Neural crest cell (in vitro differentiated cells): ENCODE measurements around the gene TBC1D19. TPM values are rescaled to one million over a fixed set of nuclear protein-coding genes. Genes with fewer than 3 reads are reported as not detected.

Experiments used
- DNase-seq: peaks from one replicate; pipeline ENCODE4 v3.0.0; 2021; ENCODE audit warnings: low read depth, mixed read lengths, low spot score
- H3K27ac Mint-ChIP-seq: one replicate; pipeline ENCODE4 v1.8.0; 2021; ENCODE audit warnings: mild to moderate bottlenecking, mixed read lengths; ENCODE audit not compliant: unreplicated experiment
- H3K27me3 Mint-ChIP-seq: 2 replicates; pipeline ENCODE4 v1.8.0; 2021; ENCODE audit warnings: low read depth, mild to moderate bottlenecking, mixed read lengths
- H3K36me3 Mint-ChIP-seq: 2 replicates; pipeline ENCODE4 v1.8.0; 2021; ENCODE audit warnings: low read depth, mild to moderate bottlenecking, mixed read lengths
- H3K4me1 Mint-ChIP-seq: 2 replicates; pipeline ENCODE4 v1.8.0; 2021; ENCODE audit warnings: mixed read lengths
- H3K4me3 Mint-ChIP-seq: one replicate; pipeline ENCODE4 v1.8.0; 2021; ENCODE audit warnings: mild to moderate bottlenecking, mixed read lengths
- H3K9me3 Mint-ChIP-seq: 2 replicates; pipeline ENCODE4 v1.8.0; 2021; ENCODE audit warnings: mixed read lengths
- total RNA-seq: library from RNA; stranded (reverse); gene quantifications from 2 replicates; pipeline ENCODE4 v1.2.1, GENCODE V29; 2021
- TF ChIP-seq, protein P1 (sequence below): fragments of 200-600 bp; sonication (generic); conservative IDR thresholded peaks from 2 replicates; pipeline ENCODE4 v1.5.0; 2021; ENCODE audit warnings: antibody characterized with exemption, mild to moderate bottlenecking

Gene TBC1D19
- total RNA-seq, 1 donor from 2014 or later, result 9.2 TPM

DNA sequence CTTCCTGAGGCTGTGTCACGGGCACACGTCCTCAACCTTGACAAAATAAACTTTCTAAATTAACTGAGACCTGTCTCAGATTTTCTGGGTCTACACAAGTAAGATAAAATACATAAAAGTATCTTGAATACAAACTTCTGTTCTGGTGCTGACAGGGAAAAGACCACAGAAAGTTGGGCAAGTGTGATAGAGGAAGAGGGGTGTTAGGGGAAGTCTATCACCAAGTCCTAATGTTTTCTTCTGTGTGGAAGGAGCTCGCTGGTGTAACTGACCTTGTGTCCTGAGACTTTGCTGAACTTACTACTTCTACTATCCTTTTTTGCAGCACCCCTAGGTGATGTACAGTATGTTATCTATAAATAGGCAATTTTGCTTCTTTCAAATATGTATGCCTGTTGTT is 179.8 kb downstream of the TBC1D19 start:
- no peak overlapping the region for H3K4me3 Mint-ChIP-seq
- H3K27ac Mint-ChIP-seq, result no peak overlapping the region
- TF ChIP-seq, protein P1, sequence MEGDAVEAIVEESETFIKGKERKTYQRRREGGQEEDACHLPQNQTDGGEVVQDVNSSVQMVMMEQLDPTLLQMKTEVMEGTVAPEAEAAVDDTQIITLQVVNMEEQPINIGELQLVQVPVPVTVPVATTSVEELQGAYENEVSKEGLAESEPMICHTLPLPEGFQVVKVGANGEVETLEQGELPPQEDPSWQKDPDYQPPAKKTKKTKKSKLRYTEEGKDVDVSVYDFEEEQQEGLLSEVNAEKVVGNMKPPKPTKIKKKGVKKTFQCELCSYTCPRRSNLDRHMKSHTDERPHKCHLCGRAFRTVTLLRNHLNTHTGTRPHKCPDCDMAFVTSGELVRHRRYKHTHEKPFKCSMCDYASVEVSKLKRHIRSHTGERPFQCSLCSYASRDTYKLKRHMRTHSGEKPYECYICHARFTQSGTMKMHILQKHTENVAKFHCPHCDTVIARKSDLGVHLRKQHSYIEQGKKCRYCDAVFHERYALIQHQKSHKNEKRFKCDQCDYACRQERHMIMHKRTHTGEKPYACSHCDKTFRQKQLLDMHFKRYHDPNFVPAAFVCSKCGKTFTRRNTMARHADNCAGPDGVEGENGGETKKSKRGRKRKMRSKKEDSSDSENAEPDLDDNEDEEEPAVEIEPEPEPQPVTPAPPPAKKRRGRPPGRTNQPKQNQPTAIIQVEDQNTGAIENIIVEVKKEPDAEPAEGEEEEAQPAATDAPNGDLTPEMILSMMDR, result no peak
- no peak for DNase-seq
- peaks cover 13% of the 10 kb centered on the region for H3K36me3 Mint-ChIP-seq
- H3K4me1 Mint-ChIP-seq, result no peaks in the 10 kb centered on the region
- no peaks in the 10 kb centered on the region for H3K27me3 Mint-ChIP-seq
- peaks cover 2% of the 10 kb centered on the region for H3K9me3 Mint-ChIP-seq

DNA sequence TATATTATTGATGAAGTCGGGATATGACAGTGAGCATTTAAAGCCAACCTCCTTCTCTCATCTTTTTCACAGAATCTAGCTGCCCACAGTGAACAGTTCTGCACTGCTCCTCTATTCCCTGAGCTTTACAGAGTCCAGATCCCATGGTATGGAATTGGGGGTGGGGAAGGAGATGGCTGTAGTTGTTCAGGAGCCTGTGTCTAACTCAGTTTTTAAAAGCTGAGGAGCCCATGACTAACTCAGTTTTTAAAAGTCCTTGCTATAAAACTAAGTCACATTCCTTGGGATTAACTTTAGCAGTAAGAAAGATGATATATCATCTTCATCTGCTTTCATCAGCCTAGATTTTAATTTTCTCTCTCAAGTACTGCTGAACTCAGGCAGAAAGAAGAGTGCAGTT is 180.3 kb downstream of the TBC1D19 start:
- Mint-ChIP-seq H3K9me3 (peaks cover 2% of the 10 kb centered on the region), H3K4me3 (no peak overlapping the region), H3K27ac (no peak overlapping the region), H3K4me1 (no peaks in the 10 kb centered on the region), H3K36me3 (peaks cover 13% of the 10 kb centered on the region), H3K27me3 (no peaks in the 10 kb centered on the region)
- TF ChIP-seq, protein P1, result no peak
- no peak for DNase-seq

DNA sequence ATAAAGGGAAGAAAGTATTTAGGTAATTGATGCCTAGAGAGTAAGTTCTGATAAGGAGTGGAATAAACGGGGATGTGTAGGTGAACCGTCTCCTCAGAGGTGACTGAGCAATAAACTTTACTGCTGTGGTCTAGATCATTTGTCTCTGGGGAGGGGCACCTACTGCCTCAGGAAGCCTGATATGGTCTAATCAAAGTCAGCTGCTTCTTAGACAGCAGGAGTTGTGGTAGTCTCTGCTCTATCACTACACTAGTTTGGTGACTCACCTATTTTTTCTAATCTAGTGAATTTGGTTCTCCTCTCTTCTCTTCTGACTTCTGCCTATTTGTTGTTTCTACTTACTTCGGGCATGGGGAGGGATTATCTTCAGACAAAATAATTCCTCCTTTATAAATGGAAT is 181.6 kb downstream of the TBC1D19 start:
- TF ChIP-seq, protein P1, result no peak
- no peak overlapping the region for H3K4me3 Mint-ChIP-seq
- no peak for DNase-seq
- no peak overlapping the region for H3K27ac Mint-ChIP-seq
- H3K4me1 Mint-ChIP-seq, result no peaks in the 10 kb centered on the region
- H3K27me3 Mint-ChIP-seq, result no peaks in the 10 kb centered on the region
- peaks cover 7% of the 10 kb centered on the region for H3K36me3 Mint-ChIP-seq
- H3K9me3 Mint-ChIP-seq, result peaks cover 2% of the 10 kb centered on the region

DNA sequence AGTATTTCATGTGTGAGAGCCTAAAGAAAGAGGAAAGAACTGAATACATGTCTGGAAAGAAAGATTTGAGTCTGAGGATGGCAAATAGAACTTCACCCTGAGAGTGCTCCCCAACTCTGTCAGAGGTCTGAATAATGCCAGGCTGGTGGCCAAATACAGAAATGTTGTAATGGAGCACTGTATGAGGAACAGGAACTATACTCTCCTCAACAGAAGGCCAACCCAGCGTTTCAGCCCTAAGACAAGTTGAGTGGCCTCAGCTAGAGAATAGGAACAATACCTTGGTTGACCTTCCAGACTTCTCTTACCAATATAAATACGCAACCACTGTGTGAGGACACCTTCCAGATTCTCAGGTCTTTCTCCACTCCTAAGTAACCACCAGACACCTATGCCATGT is 182.3 kb downstream of the TBC1D19 start:
- H3K36me3 Mint-ChIP-seq, result peaks cover 12% of the 10 kb centered on the region
- peaks cover 2% of the 10 kb centered on the region for H3K9me3 Mint-ChIP-seq
- H3K4me1 Mint-ChIP-seq, result no peaks in the 10 kb centered on the region
- H3K27ac Mint-ChIP-seq, result no peak overlapping the region
- H3K4me3 Mint-ChIP-seq, result no peak overlapping the region
- no peaks in the 10 kb centered on the region for H3K27me3 Mint-ChIP-seq
- TF ChIP-seq, protein P1, result no peak
- DNase-seq, result no peak

DNA sequence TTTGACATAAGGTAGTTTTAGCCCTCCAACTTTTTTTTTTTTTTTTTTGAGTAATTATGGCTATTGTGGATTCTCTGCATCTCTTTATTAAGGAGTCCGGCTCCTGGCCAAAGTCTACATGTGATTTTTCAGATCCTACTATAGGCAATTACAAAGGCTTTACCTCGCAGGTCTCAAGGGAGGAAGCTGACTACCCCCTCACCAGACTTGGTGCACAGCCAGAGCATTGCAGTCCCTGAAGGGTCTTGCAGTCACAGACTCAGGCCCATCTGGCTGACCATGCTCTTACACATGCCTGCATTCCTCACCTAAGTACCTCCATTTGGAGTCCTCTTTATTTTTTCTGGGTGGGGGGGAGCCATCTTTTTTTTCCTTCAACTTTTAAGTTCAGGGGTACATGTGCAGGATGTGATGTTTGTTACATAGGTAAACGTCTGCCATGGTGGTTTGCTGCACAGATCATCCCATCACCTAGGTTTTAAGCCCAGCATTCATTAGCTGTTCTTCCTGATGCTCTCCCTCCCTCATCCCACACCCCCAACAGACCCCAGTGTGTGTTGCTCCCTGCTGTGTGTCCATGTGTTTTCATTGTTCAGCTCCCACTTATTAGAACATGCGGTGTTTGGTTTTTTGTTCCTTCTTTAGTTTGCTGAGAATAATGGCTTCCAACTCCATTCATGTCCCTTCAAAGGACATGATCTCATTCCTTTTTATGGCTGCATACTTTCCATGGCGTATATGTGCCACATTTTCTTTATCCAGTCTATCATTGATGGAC is 188.4 kb downstream of the TBC1D19 start:
- no peaks in the 10 kb centered on the region for H3K27me3 Mint-ChIP-seq
- H3K9me3 Mint-ChIP-seq, result peaks cover 8% of the 10 kb centered on the region
- TF ChIP-seq, protein P1, result no peak
- peaks cover 11% of the 10 kb centered on the region for H3K4me1 Mint-ChIP-seq
- no peak for DNase-seq
- H3K36me3 Mint-ChIP-seq, result peaks cover 25% of the 10 kb centered on the region
- H3K27ac Mint-ChIP-seq, result no peak overlapping the region
- H3K4me3 Mint-ChIP-seq, result no peak overlapping the region
